Endometrial microvascular endothelial cells (primary cell): ENCODE measurements around the gene ZNF789. TPM values are rescaled to one million over a fixed set of nuclear protein-coding genes. Genes with fewer than 3 reads are reported as not detected.

Experiments used
- in situ Hi-C: cut with HindIII; loops from 2 replicates; pipeline ENCODE4 v1.10.0; 2017; ENCODE audit warnings: low sequenced_read_pairs, low pct_unique_long_range_greater_than_20kb; ENCODE audit errors: inconsistent ontology term
- total RNA-seq: library from RNA; depleted of rRNA; stranded (reverse); fragments of >200 nt; gene quantifications from one replicate; pipeline ENCODE4 v1.2.3, GENCODE V29; 2015; ENCODE audit errors: inconsistent ontology term

The ZNF789 gene
- total RNA-seq, 1 donor from 2014 or later, result 3.3 TPM

DNA sequence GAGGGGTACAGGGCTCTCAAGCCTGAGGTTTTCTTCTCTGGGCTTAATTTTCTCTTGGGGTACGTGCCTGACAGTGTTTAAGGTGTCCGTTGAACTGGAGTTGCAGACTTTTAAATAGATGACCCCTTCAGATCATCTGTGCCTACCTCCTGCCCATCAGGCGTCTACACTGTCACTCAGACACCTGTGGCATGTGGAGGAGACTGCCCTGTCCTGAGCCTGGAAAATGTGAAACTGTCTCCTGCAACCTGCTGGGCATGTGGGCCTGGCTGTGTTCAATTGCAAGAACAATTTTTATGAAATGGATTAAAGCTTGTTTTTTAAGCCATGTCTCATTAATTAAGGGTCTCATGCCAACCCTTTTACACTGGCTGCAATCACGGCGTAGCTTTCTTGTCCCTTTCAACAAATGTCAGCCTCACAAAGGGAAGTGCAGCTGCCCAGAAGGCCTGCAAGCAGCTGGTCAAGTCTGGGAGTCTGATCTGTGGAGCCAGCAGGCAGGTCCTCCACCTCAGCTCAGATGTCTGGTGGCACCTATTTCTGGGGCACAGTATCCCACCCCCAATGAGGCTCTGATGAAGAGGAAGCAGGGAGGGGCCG lies 15.5 kb upstream of the ZNF789 start:
- in situ Hi-C loops, result no loop called here

GRCh38 chr7:99457650-99458493 lies 14.8 kb upstream of the ZNF789 start:
- in situ Hi-C loops, result no loop called here

DNA sequence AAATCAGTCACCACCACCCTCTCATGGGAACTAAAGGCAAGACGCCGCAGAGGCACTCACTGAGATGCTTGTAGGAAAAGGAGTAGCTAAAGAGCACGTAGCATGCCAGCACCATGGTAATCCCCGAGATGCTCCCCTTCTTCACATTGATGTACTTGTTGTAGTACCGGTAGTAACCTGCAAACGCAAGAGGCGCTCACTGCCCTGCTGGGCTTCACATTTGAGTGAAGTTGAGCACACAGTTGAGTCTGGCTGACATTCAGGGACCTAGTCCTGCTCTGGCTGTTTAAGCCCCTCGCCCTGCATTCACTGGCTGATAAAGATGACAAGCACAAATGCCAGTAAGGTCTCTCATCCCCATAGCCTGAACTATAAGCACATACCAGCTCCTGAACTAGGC lies 13.6 kb upstream of the ZNF789 start:
- in situ Hi-C loops, result no loop called here

- in situ Hi-C loops, result no loop called here
Observed at GRCh38 chr7:99460651-99461050, 12.0 kb upstream of the ZNF789 start.

DNA sequence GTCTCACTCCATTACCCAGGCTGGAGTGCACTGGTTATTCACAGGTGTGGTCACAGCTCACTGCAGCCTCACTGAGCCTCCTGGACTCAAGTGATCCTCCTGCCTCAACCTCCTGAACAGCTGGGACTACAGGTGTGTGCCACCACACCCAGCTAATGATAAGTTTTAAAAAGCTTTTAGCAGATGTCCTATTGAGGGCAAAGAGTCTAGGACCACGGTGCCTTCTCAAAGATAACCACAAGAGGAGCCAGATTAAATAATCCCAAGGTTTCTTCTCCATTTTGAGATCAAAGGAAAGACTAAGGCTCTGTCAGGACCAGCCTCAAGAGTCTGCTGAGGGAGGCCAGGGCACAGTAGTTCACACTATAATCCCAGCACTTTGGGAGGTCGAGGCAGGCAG lies 11.5 kb upstream of the ZNF789 start:
- in situ Hi-C loops, result no loop called here

DNA sequence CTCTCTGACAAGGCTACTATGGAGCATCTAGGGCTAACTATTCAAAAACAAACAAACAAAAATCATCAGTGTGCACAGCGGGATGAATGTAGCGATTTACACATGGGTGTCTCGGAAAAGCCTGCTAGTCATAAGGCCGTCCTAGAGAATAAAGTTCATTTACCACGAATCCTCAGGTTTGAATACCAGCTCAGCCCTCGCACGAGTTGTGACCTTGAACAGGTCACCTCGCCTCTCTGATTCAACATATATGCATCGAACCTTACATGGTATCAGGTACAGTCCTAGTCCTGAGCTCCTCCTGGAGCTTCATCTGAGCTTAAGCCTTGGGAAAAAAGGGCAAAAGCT lies 7.3 kb upstream of the ZNF789 start:
- in situ Hi-C loops, result no loop called here

DNA sequence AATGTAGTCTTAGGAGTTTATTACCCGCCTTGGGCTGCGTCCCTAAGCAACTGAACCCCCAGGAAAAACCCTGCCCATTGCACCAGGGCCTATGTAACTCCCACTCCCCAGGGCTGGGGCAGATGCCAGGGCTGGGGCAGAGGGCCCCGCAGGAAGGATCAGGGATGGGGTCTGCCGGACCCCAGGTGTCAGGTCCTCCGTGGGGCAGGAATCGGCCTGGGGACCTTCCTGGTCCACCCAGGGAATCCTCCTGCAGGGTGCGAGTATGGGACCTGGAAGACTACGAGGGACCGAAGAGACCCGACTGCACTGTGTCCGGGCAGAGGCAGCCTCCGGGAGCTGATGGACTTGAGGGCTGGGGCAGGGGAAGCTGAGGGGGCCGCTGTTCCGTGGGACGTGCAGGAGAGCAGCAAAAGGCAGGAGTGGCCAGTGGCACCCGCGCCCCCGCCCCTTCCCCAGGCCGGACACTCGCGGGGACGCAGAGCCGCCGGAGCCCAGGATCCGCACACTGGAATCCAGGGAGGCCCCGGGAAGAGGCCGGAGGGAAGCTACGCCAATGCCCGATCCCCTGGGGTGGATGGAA lies 4.3 kb upstream of the ZNF789 start:
- in situ Hi-C loops, result no loop called here

DNA sequence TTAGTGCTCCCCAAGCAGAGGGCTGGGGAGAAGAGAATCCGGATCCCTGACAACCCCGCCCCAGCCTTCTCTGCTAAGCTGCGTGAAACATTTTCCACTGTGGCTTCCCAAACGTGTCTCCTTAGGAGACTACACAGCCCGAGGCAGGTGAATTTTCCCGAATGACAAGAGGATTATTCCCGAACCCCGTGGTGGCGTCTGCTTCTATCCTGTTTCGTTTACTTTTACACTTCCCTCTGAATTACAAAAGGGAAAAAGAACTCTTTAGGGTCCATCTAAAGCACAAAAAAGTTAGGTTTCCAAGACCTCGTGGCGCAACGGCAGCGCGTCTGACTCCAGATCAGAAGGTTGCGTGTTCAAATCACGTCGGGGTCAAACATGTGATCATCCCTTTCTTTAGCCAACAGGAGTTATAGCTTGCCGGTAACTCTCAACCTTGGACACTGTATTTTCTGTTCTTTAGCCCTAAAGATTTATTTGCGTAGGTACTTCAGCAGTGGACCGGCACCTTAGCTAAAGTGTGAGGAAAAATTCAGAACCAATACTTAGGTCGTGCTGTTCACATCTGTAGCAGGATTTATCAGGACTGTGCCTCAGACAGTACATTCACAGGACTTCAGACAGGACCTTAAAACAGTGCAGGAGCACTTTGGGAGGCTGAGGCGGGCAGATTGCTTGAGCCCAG lies 3.2 kb upstream of the ZNF789 start:
- in situ Hi-C loops, result no loop called here

DNA sequence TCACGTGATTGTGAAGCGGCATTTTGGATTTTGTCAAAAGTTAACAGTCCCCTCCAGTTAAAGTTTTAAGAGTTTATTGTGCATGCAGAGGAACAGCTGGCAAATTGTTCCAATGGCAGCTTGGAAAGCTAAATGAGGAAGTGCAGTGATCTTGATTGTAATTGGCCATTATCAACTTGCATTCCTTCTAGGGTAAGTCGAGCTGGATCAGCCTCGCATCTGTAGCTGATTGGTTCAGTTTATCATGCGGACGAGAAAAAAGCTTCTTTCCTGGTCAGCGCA lies 566 bp downstream of the ZNF789 start:
- in situ Hi-C loops, result no loop called here

DNA sequence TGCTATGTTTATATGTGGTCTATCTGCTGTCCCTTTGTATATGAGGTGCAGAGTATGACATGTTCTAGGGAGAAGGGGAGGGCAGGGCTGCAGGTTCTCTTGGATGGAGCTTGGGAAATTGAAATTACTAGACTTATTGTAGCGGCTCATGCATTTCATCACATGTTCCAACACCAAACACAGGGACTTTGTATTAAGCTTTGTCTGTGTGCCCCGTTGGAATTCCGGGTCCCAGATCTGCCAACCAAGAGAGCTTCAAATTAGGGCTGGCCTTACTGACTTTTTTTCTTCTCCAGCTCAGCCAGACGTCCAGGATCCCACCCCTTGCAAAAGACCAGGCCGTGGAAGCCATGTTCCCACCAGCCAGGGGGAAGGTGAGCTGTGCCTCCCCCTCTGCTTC lies 3.4 kb downstream of the ZNF789 start:
- in situ Hi-C loops, result no loop called here

DNA sequence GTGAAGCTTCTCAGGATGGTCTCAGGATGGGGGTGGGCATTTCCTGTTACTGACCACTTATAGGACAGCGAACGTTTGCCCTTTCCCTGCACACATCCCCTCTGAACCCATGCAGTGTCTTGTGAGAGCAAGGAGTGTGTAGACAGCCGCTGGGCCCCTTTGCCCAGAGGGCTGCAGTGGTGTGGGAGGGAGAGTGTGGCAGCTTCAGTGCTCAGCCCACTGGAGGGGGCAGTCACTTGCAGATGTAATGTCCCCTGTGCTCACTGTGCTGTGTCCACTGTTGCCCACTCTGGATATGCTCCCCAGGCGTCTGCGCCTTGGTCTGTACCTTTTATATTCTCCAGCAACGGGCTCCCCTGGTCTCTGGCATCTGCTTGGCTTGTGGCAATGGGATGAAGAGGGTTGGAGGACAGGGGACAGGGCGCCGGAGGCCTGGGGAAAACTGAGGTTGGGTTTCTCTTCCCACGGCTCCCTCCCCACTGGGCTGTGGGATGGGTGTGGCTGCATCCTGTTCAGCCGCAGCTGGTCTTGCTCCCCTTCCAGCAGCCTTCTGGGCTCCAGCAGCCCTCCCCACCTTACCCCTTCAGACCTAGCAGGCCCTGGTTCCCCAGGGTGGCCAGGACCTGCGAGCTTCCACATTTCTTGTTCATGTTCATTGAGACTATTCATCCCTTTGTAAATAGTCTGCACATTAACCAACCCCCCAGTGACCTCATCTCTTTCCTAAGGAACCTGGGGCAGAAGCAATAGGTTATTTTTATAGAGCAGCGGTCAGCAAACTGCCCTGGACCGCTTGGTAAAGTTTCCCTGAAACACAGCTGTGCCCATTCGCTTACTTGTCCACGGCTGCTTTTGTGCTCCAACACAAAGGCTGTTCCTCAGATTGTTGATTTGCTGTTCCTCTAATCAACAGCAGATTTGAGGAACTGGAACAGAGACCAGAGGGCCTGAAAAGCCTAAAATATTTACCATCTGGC lies 6.1 kb downstream of the ZNF789 start:
- in situ Hi-C loops, result no loop called here

- in situ Hi-C loops, result no loop called here
Observed at GRCh38 chr7:99485094-99485493, 12.4 kb downstream of the ZNF789 start.

GRCh38 chr7:99489235-99489634 lies 16.5 kb downstream of the ZNF789 start:
- in situ Hi-C loops, result no loop called here

DNA sequence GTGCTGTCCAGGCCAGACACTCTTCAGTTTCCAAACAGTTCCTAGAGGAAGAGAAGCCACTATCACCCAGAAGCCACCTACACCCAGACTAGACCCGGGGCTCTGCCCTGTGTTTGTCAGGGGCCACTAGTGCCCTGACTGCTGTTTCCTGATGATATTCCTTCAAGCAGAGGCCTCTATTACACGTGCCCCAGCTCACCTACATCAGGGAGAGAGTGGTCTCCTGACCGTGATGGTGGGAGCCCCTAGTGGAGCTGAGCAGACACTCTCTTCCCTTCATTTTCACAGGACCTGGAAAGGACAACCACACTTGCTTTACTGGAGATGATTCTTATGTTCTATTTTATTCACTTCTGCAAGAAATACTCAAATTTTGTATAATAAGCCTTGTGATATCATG lies 18.2 kb downstream of the ZNF789 start:
- in situ Hi-C loops, result no loop called here

DNA sequence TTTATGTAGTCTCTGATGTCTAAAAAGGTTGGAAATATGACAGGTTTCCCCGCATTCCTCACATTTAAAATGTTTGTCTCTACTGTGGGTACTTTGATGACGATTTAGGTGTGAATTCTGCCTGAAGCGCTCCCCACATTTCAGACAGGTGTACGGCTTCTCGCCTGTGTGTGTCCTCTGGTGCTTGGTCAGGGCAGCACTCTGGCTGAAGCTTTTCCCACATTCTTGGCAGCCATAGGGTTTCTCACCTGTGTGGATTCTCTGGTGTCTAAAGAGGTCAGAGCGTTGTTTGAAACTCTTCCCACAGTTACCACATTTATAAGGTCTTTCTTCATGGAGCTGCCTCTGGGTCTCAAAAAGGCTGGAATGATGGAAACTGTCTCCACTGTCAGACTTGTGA lies 21.1 kb downstream of the ZNF789 start:
- in situ Hi-C loops, result no loop called here

GRCh38 chr7:99497766-99498545 lies 25.3 kb downstream of the ZNF789 start:
- in situ Hi-C loops, result no loop called here

GRCh38 chr7:99498546-99498944 lies 25.9 kb downstream of the ZNF789 start:
- in situ Hi-C loops, result no loop called here

DNA sequence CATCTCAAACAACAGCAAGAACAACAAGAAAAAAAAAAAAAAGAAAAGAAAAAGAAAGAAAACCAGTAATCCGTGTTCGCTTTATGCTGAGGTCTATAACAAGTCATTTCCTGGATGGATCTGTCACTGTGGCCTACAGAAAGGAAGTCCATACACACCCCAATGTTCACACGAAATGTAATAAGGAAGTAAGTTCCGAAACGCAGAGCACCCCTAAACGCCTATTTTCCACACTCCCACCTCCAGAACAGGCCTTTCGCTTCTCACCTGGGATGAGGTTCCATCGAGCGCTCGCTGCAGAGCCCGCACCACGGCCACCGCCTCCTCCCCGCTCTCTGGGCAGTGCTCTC lies 26.7 kb downstream of the ZNF789 start:
- in situ Hi-C loops, result no loop called here
